H1 (cell line): ENCODE results near the gene CST4. TPM values are rescaled to one million over a fixed set of nuclear protein-coding genes. Genes with fewer than 3 reads are reported as not detected.

Source experiments
- BCL11A ChIP-seq, 2 experiments: IDR thresholded peaks; one replicate each; pipeline ENCODE4 v1.6.1; 2011; ENCODE audit warnings: low read depth in 2 of 2, low read length in 2 of 2, mild to moderate bottlenecking in 2 of 2
- CBX5 ChIP-seq: fragments of 300-800, 300-1000 bp; sonication (generic); IDR thresholded peaks from 2 replicates; pipeline ENCODE4 v1.7.1; 2016; ENCODE audit warnings: antibody characterized with exemption, low read length, low read depth
- CREB1 ChIP-seq: IDR thresholded peaks from 2 replicates; pipeline ENCODE4 v1.6.1; 2012; ENCODE audit warnings: inconsistent platforms
- CTBP2 ChIP-seq: IDR thresholded peaks from 2 replicates; pipeline ENCODE4 v1.7.0; 2011; ENCODE audit warnings: borderline replicate concordance, mild to moderate bottlenecking, moderate library complexity, mixed read lengths, low read length; ENCODE audit not compliant: insufficient read depth, insufficient read length
- GTF2F1 ChIP-seq: IDR thresholded peaks from 2 replicates; pipeline ENCODE4 v1.6.1; 2012; ENCODE audit warnings: low read depth, low read length, improper control_type of control experiment, borderline replicate concordance
- HDAC6 ChIP-seq: IDR thresholded peaks from one replicate; pipeline ENCODE4 v1.7.1; 2012; ENCODE audit warnings: low read depth, mild to moderate bottlenecking, inconsistent platforms, low read length, moderate library complexity
- RBBP5 ChIP-seq: IDR thresholded peaks from 2 replicates; pipeline ENCODE4 v1.7.1; 2012; ENCODE audit warnings: low read depth, mild to moderate bottlenecking, inconsistent platforms, low read length, moderate library complexity, borderline replicate concordance
- SIRT6 ChIP-seq: IDR thresholded peaks from one replicate; pipeline ENCODE4 v1.7.1; 2012; ENCODE audit warnings: low read length, inconsistent platforms
- SP1 ChIP-seq: IDR thresholded peaks from 2 replicates; pipeline ENCODE4 v1.6.1; 2011; ENCODE audit warnings: low read depth, low read length
- SP4 ChIP-seq: IDR thresholded peaks from 2 replicates; pipeline ENCODE4 v1.6.1; 2012; ENCODE audit warnings: low read length, inconsistent platforms
- SUZ12 ChIP-seq: fragments of 200-600 bp; sonication (generic); IDR thresholded peaks from 2 replicates; pipeline ENCODE4 v1.6.1; 2012; ENCODE audit warnings: mild to moderate bottlenecking, inconsistent platforms, low read length, moderate library complexity, mixed read lengths
- ZNF274 ChIP-seq: IDR thresholded peaks from 2 replicates; pipeline ENCODE4 v1.7.0; 2012; ENCODE audit warnings: low read length, borderline replicate concordance; ENCODE audit errors: extremely low read depth
- polyA plus RNA-seq, 7 experiments: library from polyadenylated mRNA; depleted of rRNA in 3 of 7; stranded (reverse) in 5 of 7; unstranded in 2 of 7; fragments of >200 nt in 5 of 7; fragments of 200-250 nt in 2 of 7; gene quantifications; 1 replicate in 5 of 7; 2 replicates in 1 of 7; 4 replicates in 1 of 7; pipeline versions ENCODE4 v1.2.1 to v1.2.3, GENCODE V29; 2011 to 2013; ENCODE audit warnings: missing spikeins in 2 of 7, mixed read lengths in 2 of 7
- total RNA-seq: library from RNA; stranded (reverse); fragmentation: NEBNext Ultra II Directional; extraction: Animal tissue kit (Norgen Biotek cat#: 25700); gene quantifications from 2 replicates; pipeline ENCODE4 v1.2.1, GENCODE V29; 2021
- TF ChIP-seq, protein P1 (sequence below): fragments of 300-600 bp; sonication (generic); IDR thresholded peaks from 2 replicates; pipeline ENCODE4 v1.7.1; 2012; ENCODE audit warnings: low read length, moderate library complexity, mild to moderate bottlenecking, inconsistent platforms; ENCODE audit not compliant: insufficient replicate concordance

CST4 gene
- total and polyA plus RNA-seq, 2 of the 8 experiments (the other 6 are each of a cell fraction or from before 2014, with no cell fraction given), result not detected

- TF ChIP-seq, protein P1, sequence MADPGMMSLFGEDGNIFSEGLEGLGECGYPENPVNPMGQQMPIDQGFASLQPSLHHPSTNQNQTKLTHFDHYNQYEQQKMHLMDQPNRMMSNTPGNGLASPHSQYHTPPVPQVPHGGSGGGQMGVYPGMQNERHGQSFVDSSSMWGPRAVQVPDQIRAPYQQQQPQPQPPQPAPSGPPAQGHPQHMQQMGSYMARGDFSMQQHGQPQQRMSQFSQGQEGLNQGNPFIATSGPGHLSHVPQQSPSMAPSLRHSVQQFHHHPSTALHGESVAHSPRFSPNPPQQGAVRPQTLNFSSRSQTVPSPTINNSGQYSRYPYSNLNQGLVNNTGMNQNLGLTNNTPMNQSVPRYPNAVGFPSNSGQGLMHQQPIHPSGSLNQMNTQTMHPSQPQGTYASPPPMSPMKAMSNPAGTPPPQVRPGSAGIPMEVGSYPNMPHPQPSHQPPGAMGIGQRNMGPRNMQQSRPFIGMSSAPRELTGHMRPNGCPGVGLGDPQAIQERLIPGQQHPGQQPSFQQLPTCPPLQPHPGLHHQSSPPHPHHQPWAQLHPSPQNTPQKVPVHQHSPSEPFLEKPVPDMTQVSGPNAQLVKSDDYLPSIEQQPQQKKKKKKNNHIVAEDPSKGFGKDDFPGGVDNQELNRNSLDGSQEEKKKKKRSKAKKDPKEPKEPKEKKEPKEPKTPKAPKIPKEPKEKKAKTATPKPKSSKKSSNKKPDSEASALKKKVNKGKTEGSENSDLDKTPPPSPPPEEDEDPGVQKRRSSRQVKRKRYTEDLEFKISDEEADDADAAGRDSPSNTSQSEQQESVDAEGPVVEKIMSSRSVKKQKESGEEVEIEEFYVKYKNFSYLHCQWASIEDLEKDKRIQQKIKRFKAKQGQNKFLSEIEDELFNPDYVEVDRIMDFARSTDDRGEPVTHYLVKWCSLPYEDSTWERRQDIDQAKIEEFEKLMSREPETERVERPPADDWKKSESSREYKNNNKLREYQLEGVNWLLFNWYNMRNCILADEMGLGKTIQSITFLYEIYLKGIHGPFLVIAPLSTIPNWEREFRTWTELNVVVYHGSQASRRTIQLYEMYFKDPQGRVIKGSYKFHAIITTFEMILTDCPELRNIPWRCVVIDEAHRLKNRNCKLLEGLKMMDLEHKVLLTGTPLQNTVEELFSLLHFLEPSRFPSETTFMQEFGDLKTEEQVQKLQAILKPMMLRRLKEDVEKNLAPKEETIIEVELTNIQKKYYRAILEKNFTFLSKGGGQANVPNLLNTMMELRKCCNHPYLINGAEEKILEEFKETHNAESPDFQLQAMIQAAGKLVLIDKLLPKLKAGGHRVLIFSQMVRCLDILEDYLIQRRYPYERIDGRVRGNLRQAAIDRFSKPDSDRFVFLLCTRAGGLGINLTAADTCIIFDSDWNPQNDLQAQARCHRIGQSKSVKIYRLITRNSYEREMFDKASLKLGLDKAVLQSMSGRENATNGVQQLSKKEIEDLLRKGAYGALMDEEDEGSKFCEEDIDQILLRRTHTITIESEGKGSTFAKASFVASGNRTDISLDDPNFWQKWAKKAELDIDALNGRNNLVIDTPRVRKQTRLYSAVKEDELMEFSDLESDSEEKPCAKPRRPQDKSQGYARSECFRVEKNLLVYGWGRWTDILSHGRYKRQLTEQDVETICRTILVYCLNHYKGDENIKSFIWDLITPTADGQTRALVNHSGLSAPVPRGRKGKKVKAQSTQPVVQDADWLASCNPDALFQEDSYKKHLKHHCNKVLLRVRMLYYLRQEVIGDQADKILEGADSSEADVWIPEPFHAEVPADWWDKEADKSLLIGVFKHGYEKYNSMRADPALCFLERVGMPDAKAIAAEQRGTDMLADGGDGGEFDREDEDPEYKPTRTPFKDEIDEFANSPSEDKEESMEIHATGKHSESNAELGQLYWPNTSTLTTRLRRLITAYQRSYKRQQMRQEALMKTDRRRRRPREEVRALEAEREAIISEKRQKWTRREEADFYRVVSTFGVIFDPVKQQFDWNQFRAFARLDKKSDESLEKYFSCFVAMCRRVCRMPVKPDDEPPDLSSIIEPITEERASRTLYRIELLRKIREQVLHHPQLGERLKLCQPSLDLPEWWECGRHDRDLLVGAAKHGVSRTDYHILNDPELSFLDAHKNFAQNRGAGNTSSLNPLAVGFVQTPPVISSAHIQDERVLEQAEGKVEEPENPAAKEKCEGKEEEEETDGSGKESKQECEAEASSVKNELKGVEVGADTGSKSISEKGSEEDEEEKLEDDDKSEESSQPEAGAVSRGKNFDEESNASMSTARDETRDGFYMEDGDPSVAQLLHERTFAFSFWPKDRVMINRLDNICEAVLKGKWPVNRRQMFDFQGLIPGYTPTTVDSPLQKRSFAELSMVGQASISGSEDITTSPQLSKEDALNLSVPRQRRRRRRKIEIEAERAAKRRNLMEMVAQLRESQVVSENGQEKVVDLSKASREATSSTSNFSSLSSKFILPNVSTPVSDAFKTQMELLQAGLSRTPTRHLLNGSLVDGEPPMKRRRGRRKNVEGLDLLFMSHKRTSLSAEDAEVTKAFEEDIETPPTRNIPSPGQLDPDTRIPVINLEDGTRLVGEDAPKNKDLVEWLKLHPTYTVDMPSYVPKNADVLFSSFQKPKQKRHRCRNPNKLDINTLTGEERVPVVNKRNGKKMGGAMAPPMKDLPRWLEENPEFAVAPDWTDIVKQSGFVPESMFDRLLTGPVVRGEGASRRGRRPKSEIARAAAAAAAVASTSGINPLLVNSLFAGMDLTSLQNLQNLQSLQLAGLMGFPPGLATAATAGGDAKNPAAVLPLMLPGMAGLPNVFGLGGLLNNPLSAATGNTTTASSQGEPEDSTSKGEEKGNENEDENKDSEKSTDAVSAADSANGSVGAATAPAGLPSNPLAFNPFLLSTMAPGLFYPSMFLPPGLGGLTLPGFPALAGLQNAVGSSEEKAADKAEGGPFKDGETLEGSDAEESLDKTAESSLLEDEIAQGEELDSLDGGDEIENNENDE, result no peak
- TF ChIP-seq SP4 (no peak), SUZ12 (no peak), GTF2F1 (no peak), BCL11A (IDR thresholded peaks at IDR 0.05; ENCODE audit: low read depth in 2 of 2, low read length in 2 of 2) (no peak), SP1 (no peak), HDAC6 (no peak), ZNF274 (no peak), CBX5 (no peak), CREB1 (no peak), RBBP5 (no peak), SIRT6 (no peak), CTBP2 (no peak)
These were observed 852 bp downstream of the CST4 start (continued) for GRCh38 chr20:23687986-23688385.
